IMR-90 (cell line): ENCODE results near the gene ZC3H8. TPM values are rescaled to one million over a fixed set of nuclear protein-coding genes. Genes with fewer than 3 reads are reported as not detected.

Source experiments
- ATAC-seq: fragments of 200-7000 bp; cut with Tn5 transposase; 2 replicates; pipeline ENCODE4 v1.9.1; 2020; ENCODE audit warnings: low read depth, mild to moderate bottlenecking, moderate library complexity
- BruUV-seq: library from RNA; stranded (reverse); fragments of 400-500 nt; replicated peaks from 2 replicates; lab custom pipeline; 2021; lab: Mats Ljungman, UMichigan
- CTCF ChIA-PET: fragments of 300-600 bp; formaldehyde crosslinking; extraction: SDS; loops from one replicate; lab custom pipeline; 2021; ENCODE audit warnings: antibody characterized with exemption; lab: Yijun Ruan, JAX
- POLR2A ChIA-PET: fragments of 300-600 bp; sonication (Branson Sonifier 250); formaldehyde crosslinking; loops from one replicate; lab custom pipeline; 2022; ENCODE audit warnings: antibody characterized with exemption; ENCODE audit not compliant: unreplicated experiment; lab: Charles Lee
- DNase-seq: peaks from one replicate; pipeline ENCODE4 v3.0.0; 2013
- H2AFZ ChIP-seq: replicated peaks from 2 replicates; pipeline ENCODE3; 2013; ENCODE audit warnings: low read length, mild to moderate bottlenecking; ENCODE audit not compliant: poor library complexity
- H2AK5ac ChIP-seq: 2 replicates; pipeline ENCODE4 v1.6.1; 2013; ENCODE audit warnings: low read depth, low read length, inconsistent platforms
- H2AK9ac ChIP-seq: replicated peaks from 2 replicates; pipeline ENCODE3; 2013; ENCODE audit warnings: mild to moderate bottlenecking, low read depth, low read length, moderate library complexity; ENCODE audit not compliant: poor library complexity
- H2BK120ac ChIP-seq: 2 replicates; pipeline ENCODE4 v1.6.1; 2013; ENCODE audit warnings: low read depth, low read length, inconsistent platforms
- H2BK15ac ChIP-seq: 3 replicates; pipeline ENCODE4 v1.6.1; 2013; ENCODE audit warnings: low read depth, low read length, inconsistent platforms
- H2BK20ac ChIP-seq: 2 replicates; pipeline ENCODE4 v1.6.1; 2013; ENCODE audit warnings: low read depth, mild to moderate bottlenecking, inconsistent platforms, low read length, moderate library complexity
- H2BK5ac ChIP-seq: 2 replicates; pipeline ENCODE4 v1.6.1; 2013; ENCODE audit warnings: mild to moderate bottlenecking, low read depth, low read length, inconsistent platforms; ENCODE audit not compliant: poor library complexity, severe bottlenecking
- H3K14ac ChIP-seq: replicated peaks from 2 replicates; pipeline ENCODE4 v1.6.1; 2013; ENCODE audit warnings: low read depth, low read length, inconsistent platforms
- H3K18ac ChIP-seq: 2 replicates; pipeline ENCODE4 v1.6.1; 2013; ENCODE audit warnings: low read depth, low read length, control low read depth
- H3K23ac ChIP-seq: 2 replicates; pipeline ENCODE4 v1.6.1; 2013; ENCODE audit warnings: low read depth, low read length, inconsistent platforms
- H3K27ac ChIP-seq: 2 replicates; pipeline ENCODE4 v1.5.1; 2013; ENCODE audit warnings: mild to moderate bottlenecking, control low read depth, low read length; ENCODE audit not compliant: insufficient read depth
- H3K27me3 ChIP-seq: 2 replicates; pipeline ENCODE4 v1.6.1; 2013; ENCODE audit warnings: low read length; ENCODE audit not compliant: control insufficient read depth, insufficient read depth
- H3K36me3 ChIP-seq: 2 replicates; pipeline ENCODE4 v1.6.1; 2013; ENCODE audit warnings: low read length, mixed read lengths; ENCODE audit not compliant: control insufficient read depth, insufficient read depth
- H3K4ac ChIP-seq: 2 replicates; pipeline ENCODE4 v1.6.1; 2013; ENCODE audit warnings: low read depth, low read length, inconsistent platforms
- H3K4me1 ChIP-seq: 2 replicates; pipeline ENCODE4 v1.6.1; 2013; ENCODE audit warnings: low read length, mixed read lengths; ENCODE audit not compliant: control insufficient read depth, insufficient read depth
- H3K4me2 ChIP-seq: 2 replicates; pipeline ENCODE4 v1.6.1; 2013; ENCODE audit warnings: low read depth, mild to moderate bottlenecking, control low read depth, low read length, moderate library complexity
- H3K4me3 ChIP-seq: 2 replicates; pipeline ENCODE4 v1.5.1; 2013; ENCODE audit warnings: low read depth, mild to moderate bottlenecking, control low read depth, low read length, moderate library complexity; ENCODE audit not compliant: insufficient read depth
- H3K56ac ChIP-seq: 2 replicates; pipeline ENCODE4 v1.6.1; 2013; ENCODE audit warnings: low read length, inconsistent platforms; ENCODE audit not compliant: insufficient read depth; ENCODE audit errors: extremely low read depth
- H3K79me1 ChIP-seq, 2 experiments: 2 replicates each; pipeline ENCODE4 v1.6.1; 2013; ENCODE audit warnings: low read length in 2 of 2, inconsistent platforms in 1 of 2, low read depth in 1 of 2
- H3K9ac ChIP-seq: 2 replicates; pipeline ENCODE4 v1.6.1; 2013; ENCODE audit warnings: low read depth, low read length, control low read depth
- H3K9me1 ChIP-seq: 2 replicates; pipeline ENCODE4 v1.6.1; 2013; ENCODE audit warnings: low read length, inconsistent platforms; ENCODE audit not compliant: insufficient read depth
- H3K9me3 ChIP-seq: 2 replicates; pipeline ENCODE4 v1.6.1; 2013; ENCODE audit warnings: low read length; ENCODE audit not compliant: control insufficient read depth, insufficient read depth
- H4K20me1 ChIP-seq: 2 replicates; pipeline ENCODE4 v1.6.1; 2013; ENCODE audit warnings: low read length, inconsistent platforms; ENCODE audit not compliant: insufficient read depth
- H4K5ac ChIP-seq: 2 replicates; pipeline ENCODE4 v1.6.1; 2013; ENCODE audit warnings: mild to moderate bottlenecking, low read depth, low read length, control low read depth
- H4K8ac ChIP-seq, 2 experiments: 2 replicates each; pipeline ENCODE4 v1.6.1; 2013; ENCODE audit warnings: low read depth in 2 of 2, low read length in 2 of 2, control low read depth in 1 of 2, inconsistent platforms in 1 of 2
- H4K91ac ChIP-seq: 2 replicates; pipeline ENCODE4 v1.6.1; 2013; ENCODE audit warnings: low read depth, low read length, inconsistent platforms; ENCODE audit not compliant: insufficient read depth
- FOS ChIP-seq: fragments of 150-350 bp; IDR thresholded peaks from 2 replicates; pipeline ENCODE4 v1.6.1; 2016; ENCODE audit warnings: low read depth, low read length
- MAFK ChIP-seq: IDR thresholded peaks from 2 replicates; pipeline ENCODE4 v1.6.1; 2012; ENCODE audit warnings: low read depth, low read length, improper control_type of control experiment
- MAZ ChIP-seq: IDR thresholded peaks from 2 replicates; pipeline ENCODE4 v1.6.1; 2012; ENCODE audit warnings: low read depth, mild to moderate bottlenecking, low read length, improper control_type of control experiment, moderate library complexity, borderline replicate concordance
- MXI1 ChIP-seq: IDR thresholded peaks from 2 replicates; pipeline ENCODE4 v1.6.1; 2012; ENCODE audit warnings: low read depth, mild to moderate bottlenecking, low read length, moderate library complexity, borderline replicate concordance
- RFX5 ChIP-seq: IDR thresholded peaks from 2 replicates; pipeline ENCODE4 v1.8.0; 2012; ENCODE audit warnings: low read depth, mild to moderate bottlenecking, low read length, moderate library complexity
- SMC3 ChIP-seq: fragments of 150-350 bp; IDR thresholded peaks from 2 replicates; pipeline ENCODE4 v1.6.1; 2016; ENCODE audit warnings: low read depth, mild to moderate bottlenecking, antibody characterized with exemption, low read length, moderate library complexity
- WGBS, 2 experiments: methylation state at CpG; one replicate each; pipeline versions ENCODE4 v1.1.5 to v1.1.7; 2013; ENCODE audit warnings: missing lambda C conversion rate in 2 of 2; ENCODE audit not compliant: insufficient read length in 1 of 2; ENCODE audit errors: extremely low coverage in 2 of 2; 5-methylcytosine and 5-hydroxymethylcytosine counted together
- dilution Hi-C: fragments of 300-500 bp; cut with HindIII; formaldehyde crosslinking; loops from one replicate; pipeline ENCODE4 v1.14.3; 2018; ENCODE audit warnings: low sequenced_read_pairs; ENCODE audit not compliant: unreplicated experiment
- in situ Hi-C: fragments of 300-500 bp; cut with MboI; formaldehyde crosslinking; loops from 3 replicates; pipeline ENCODE4 v1.14.3; 2019; ENCODE audit warnings: low sequenced_read_pairs, inconsistent platforms, mixed read lengths
- intact Hi-C: fragments of 100-400 bp; cut with micrococcal nuclease; formaldehyde crosslinking; loops from 2 replicates; pipeline ENCODE4 v1.10.0; 2022
- polyA plus RNA-seq, 3 experiments: library from polyadenylated mRNA; depleted of rRNA; stranded (reverse); fragments of >200 nt; gene quantifications; 2 replicates each; pipeline ENCODE4 v1.2.3, GENCODE V29; 2012; ENCODE audit warnings: low replicate concordance in 1 of 3
- total RNA-seq: library from RNA; depleted of rRNA; stranded (reverse); fragments of >200 nt; gene quantifications from 2 replicates; pipeline ENCODE4 v1.2.3, GENCODE V29; 2012
- TF ChIP-seq, protein P1 (sequence below): conservative IDR thresholded peaks from 2 replicates; pipeline ENCODE4 v1.5.1; 2012; ENCODE audit warnings: mild to moderate bottlenecking, low read depth, low read length, improper control_type of control experiment
- TF ChIP-seq, protein P2 (sequence below): fragments of 150-350 bp; IDR thresholded peaks from 2 replicates; pipeline ENCODE4 v1.6.1; 2017; ENCODE audit warnings: mild to moderate bottlenecking, antibody characterized with exemption, low read length, low read depth

The ZC3H8 gene
- total and polyA plus RNA-seq, 2 of the 4 experiments (the other 2 are of a cell fraction), result 0.18 to 1.6 TPM

DNA sequence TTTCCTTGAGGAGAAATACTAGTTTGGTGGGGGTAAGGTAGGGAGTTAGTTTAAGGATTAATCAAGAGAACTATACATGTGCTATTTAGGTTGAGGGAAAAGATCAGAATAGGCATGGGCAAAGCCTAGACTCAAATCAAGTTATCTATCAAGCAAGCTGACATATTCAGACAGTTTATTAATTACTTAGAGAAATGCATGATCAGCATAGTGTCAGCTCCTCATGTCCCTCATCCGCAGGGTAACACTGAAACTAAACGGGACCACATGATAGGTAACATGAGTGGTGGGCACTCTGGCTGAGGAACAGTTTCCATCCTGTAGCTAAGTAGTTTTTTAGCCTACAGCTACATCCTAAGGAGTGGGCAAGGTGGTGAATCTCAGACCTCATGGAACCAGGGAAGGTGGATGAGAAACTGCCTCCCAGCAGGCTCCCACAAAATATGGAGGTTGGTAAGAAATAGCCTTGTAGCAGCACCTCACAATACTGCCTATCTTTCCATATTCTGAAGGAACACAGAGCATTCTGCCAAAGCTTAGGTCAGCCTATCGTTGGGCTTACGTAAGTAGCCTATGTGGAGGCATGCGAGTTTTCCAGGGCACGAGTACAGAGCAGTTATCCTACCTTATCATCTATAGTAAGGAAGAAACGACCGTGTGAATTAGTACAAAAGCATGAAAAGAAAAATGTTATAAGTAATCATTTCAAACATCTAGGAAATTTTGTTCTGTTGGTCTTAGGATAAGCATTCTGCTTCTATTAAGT lies 39.0 kb upstream of the ZC3H8 start:
- no peaks in the 10 kb centered on the region for H3K4me1 ChIP-seq
- ATAC-seq (no peak), DNase-seq (no peak)
- H3K4ac ChIP-seq, result no peak overlapping the region
- H3K56ac ChIP-seq, result no peak overlapping the region
- no peak for TF ChIP-seq MAZ
- TF ChIP-seq SMC3, result no peak
- no peak for TF ChIP-seq MXI1
- TF ChIP-seq, protein P1, sequence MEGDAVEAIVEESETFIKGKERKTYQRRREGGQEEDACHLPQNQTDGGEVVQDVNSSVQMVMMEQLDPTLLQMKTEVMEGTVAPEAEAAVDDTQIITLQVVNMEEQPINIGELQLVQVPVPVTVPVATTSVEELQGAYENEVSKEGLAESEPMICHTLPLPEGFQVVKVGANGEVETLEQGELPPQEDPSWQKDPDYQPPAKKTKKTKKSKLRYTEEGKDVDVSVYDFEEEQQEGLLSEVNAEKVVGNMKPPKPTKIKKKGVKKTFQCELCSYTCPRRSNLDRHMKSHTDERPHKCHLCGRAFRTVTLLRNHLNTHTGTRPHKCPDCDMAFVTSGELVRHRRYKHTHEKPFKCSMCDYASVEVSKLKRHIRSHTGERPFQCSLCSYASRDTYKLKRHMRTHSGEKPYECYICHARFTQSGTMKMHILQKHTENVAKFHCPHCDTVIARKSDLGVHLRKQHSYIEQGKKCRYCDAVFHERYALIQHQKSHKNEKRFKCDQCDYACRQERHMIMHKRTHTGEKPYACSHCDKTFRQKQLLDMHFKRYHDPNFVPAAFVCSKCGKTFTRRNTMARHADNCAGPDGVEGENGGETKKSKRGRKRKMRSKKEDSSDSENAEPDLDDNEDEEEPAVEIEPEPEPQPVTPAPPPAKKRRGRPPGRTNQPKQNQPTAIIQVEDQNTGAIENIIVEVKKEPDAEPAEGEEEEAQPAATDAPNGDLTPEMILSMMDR, result no peak
- TF ChIP-seq, protein P2, sequence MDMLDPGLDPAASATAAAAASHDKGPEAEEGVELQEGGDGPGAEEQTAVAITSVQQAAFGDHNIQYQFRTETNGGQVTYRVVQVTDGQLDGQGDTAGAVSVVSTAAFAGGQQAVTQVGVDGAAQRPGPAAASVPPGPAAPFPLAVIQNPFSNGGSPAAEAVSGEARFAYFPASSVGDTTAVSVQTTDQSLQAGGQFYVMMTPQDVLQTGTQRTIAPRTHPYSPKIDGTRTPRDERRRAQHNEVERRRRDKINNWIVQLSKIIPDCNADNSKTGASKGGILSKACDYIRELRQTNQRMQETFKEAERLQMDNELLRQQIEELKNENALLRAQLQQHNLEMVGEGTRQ, result no peak
- no peak for TF ChIP-seq FOS
- no peak for TF ChIP-seq RFX5
- peak; percentile 17; the same call in 1 of the 2 replicates for TF ChIP-seq MAFK
- no peak overlapping the region for H3K27ac ChIP-seq
- no peak overlapping the region for H2BK120ac ChIP-seq
- no peak overlapping the region for H2BK15ac ChIP-seq
- no CpG with 5 or more reads among the region's 8 CpGs for WGBS, 2 experiments
- no peak overlapping the region for H2AFZ ChIP-seq
- H3K4me2 ChIP-seq, result no peak overlapping the region
- H3K9me1 ChIP-seq, result no peaks in the 10 kb centered on the region
- no TSS peak for BruUV-seq
- H4K8ac ChIP-seq, result no peak overlapping the region
- ChIA-PET CTCF (no interaction called here), POLR2A (no interaction called here)
- H3K18ac ChIP-seq, result no peak overlapping the region
- H4K91ac ChIP-seq, result no peak overlapping the region
- H3K23ac ChIP-seq, result no peak overlapping the region
- no peak overlapping the region for H2AK5ac ChIP-seq
- in situ Hi-C loops (no loop called here), dilution Hi-C loops (no loop called here), intact Hi-C loops (no loop called here)
- no peak overlapping the region for H3K4me3 ChIP-seq
- no peak overlapping the region for H2AK9ac ChIP-seq
- no peak overlapping the region for H2BK20ac ChIP-seq
- no peak overlapping the region for H2BK5ac ChIP-seq
- no peak overlapping the region for H4K5ac ChIP-seq
- H3K79me1 ChIP-seq, result peaks cover 0 to 4% of the 10 kb centered on the region in 2 experiments; a peak in 1 of 4 replicates
- no peaks in the 10 kb centered on the region for H3K9me3 ChIP-seq
- H3K36me3 ChIP-seq, result no peaks in the 10 kb centered on the region
- no peak overlapping the region for H3K9ac ChIP-seq
- no peak overlapping the region for H3K14ac ChIP-seq
- H3K27me3 ChIP-seq, result no peaks in the 10 kb centered on the region
- no peaks in the 10 kb centered on the region for H4K20me1 ChIP-seq
